Upper lobe of left lung (tissue), 4 donors: ENCODE results near the gene WNT9B.

ENCODE experiments used
- CTCF ChIP-seq, 6 experiments: fragments of 450-650 bp in 4 of 6; fragments of 200-600 bp in 2 of 6; sonication (generic) in 2 of 6; IDR thresholded peaks; one replicate each; pipeline ENCODE4 v1.5.1; 2016 to 2019; ENCODE audit warnings: antibody characterized with exemption in 6 of 6
- EP300 ChIP-seq, 4 donors: sonication (generic); formaldehyde crosslinking; IDR thresholded peaks; one replicate each; pipeline ENCODE4 v1.5.1; 2017; ENCODE audit warnings: antibody characterized with exemption in 4 of 4, control low read depth in 2 of 4
- POLR2A ChIP-seq, 4 donors: fragments of 450-650 bp; IDR thresholded peaks; one replicate each; pipeline ENCODE4 v1.5.1; 2016 to 2017; ENCODE audit warnings: antibody characterized with exemption in 4 of 4, mild to moderate bottlenecking in 2 of 4

- TF ChIP-seq EP300 (IDR thresholded peaks at IDR 0.05) (no peak), CTCF (IDR thresholded peaks at IDR 0.05) (no peak), POLR2A (IDR thresholded peaks at IDR 0.05) (no peak)
These were observed 64.2 kb downstream of the WNT9B start for GRCh38 chr17:46915596-46915995.
